Muscle of leg (tissue), 11 donors: ENCODE data around the gene CD200R1. TPM values are rescaled to one million over a fixed set of nuclear protein-coding genes. Genes with fewer than 3 reads are reported as not detected.
A peak's percentile ranks its signal among the peaks of the same experiment; 100 is the strongest.

Experiments
- DNase-seq: peaks from one replicate; pipeline ENCODE4 v3.0.0; 2013
- H3K27ac ChIP-seq: one replicate; pipeline ENCODE4 v1.5.1; 2013; ENCODE audit warnings: mild to moderate bottlenecking, low read length, control low read depth
- H3K27me3 ChIP-seq: one replicate; pipeline ENCODE4 v1.6.1; 2013; ENCODE audit warnings: low read length; ENCODE audit not compliant: control insufficient read depth, insufficient read depth
- H3K36me3 ChIP-seq: one replicate; pipeline ENCODE4 v1.6.1; 2013; ENCODE audit warnings: low read length; ENCODE audit not compliant: control insufficient read depth, insufficient read depth
- H3K4me1 ChIP-seq: one replicate; pipeline ENCODE4 v1.6.1; 2013; ENCODE audit warnings: low read length; ENCODE audit not compliant: control insufficient read depth, insufficient read depth
- H3K4me3 ChIP-seq: one replicate; pipeline ENCODE4 v1.5.1; 2013; ENCODE audit warnings: low read length, control low read depth
- H3K9me3 ChIP-seq: replicated peaks from 2 replicates; pipeline ENCODE4 v1.6.1; 2013; ENCODE audit warnings: low read depth, low read length; ENCODE audit not compliant: control insufficient read depth
- WGBS: methylation state at CpG from one replicate; pipeline ENCODE4 v1.1.5; 2013; ENCODE audit warnings: missing lambda C conversion rate; ENCODE audit not compliant: insufficient coverage; 5-methylcytosine and 5-hydroxymethylcytosine counted together
- polyA plus RNA-seq, 8 donors: library from polyadenylated mRNA; unstranded; fragments of 120-200 nt; gene quantifications; one replicate each; pipeline versions ENCODE4 v1.2.1 to v1.2.3, GENCODE V29; 2013; ENCODE audit warnings: inconsistent platforms in 1 of 8, low replicate concordance in 1 of 8; ENCODE audit not compliant: insufficient read length in 8 of 8, insufficient read depth in 1 of 8
- total RNA-seq: library from RNA; stranded (reverse); fragments of 120-200 nt; gene quantifications from one replicate; pipeline ENCODE4 v1.2.4, GENCODE V29; 2013

The CD200R1 gene
- total and polyA plus RNA-seq, 9 donors, result 0.87 to 2.5 (median 1.8) TPM

DNA sequence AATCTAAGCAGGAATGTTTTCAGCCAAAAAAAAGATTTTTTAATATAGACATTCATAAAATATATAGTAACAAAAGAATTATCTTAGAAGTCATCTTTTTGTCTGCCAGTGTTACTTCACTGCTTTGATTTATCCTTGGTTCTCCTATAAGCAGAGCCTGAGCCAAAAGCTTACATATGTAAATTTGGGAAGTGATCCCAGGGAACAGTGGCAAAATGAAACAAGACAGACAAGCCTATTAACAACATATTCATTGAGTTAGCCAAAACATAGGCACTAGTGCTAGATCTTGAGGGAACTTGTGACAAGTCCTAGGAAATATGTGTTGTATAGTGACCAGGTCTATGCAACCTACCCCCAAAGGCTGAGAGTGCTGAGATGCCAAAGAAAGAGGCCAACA, 27.1 kb upstream of the CD200R1 start:
- Histone ChIP-seq H3K4me1 (no peaks in the 10 kb centered on the region), H3K27me3 (no peaks in the 10 kb centered on the region), H3K4me3 (no peak overlapping the region), H3K9me3 (no peaks in the 10 kb centered on the region), H3K27ac (no peak overlapping the region), H3K36me3 (peaks cover 45% of the 10 kb centered on the region)
- no peak for DNase-seq

DNA sequence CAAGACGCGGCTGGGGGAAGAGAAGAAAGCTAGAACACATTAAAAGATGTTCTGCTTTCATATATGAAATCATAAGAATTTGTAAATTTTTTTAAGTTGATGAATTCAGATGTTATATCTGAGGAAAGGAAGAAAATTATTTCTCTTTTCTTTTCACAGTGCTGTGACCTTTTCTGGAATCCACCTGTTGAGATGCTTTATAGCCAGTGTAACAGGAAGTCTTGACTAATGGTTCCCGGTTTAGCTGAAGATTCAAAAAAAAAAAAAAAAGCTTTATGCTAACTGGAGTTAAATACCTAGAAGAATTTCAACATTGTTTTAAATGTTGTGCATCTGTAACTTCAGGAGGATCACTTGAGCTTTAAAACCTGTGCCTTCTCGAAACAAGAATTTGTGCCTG, 25.8 kb upstream of the CD200R1 start:
- WGBS, result no CpG with 5 or more reads among the region's 4 CpGs
- H3K27me3 ChIP-seq, result no peaks in the 10 kb centered on the region
- no peaks in the 10 kb centered on the region for H3K9me3 ChIP-seq
- DNase-seq, result no peak
- no peak overlapping the region for H3K27ac ChIP-seq
- peaks cover 33% of the 10 kb centered on the region for H3K36me3 ChIP-seq
- no peak overlapping the region for H3K4me3 ChIP-seq
- H3K4me1 ChIP-seq, result no peaks in the 10 kb centered on the region

GRCh38 chr3:112995800-112996199, 20.9 kb upstream of the CD200R1 start:
- peaks cover 15% of the 10 kb centered on the region for H3K36me3 ChIP-seq
- peaks cover 2% of the 10 kb centered on the region for H3K4me1 ChIP-seq
- no peaks in the 10 kb centered on the region for H3K27me3 ChIP-seq
- H3K27ac ChIP-seq, result no peak overlapping the region
- H3K4me3 ChIP-seq, result no peak overlapping the region
- WGBS, result no CpG with 5 or more reads among the region's 4 CpGs
- no peaks in the 10 kb centered on the region for H3K9me3 ChIP-seq
- no peak for DNase-seq

GRCh38 chr3:112990672-112991602, 16.0 kb upstream of the CD200R1 start, which contains the start of gene GTPBP8:
TSS of gene GTPBP8 (plus strand) at chr3:112990984. CDS start at chr3:112991000, 16 bp downstream.
- H3K9me3 ChIP-seq, result no peaks in the 10 kb centered on the region
- peak within 1 kb of the TSS; percentile 95 for H3K27ac ChIP-seq
- 2% methylated on average over 59 of the region's 70 CpGs for WGBS
- no peaks in the 10 kb centered on the region for H3K27me3 ChIP-seq
- peak; percentile 94 for DNase-seq
- H3K4me1 ChIP-seq, result peaks cover 4% of the 10 kb centered on the region
- H3K4me3 ChIP-seq, result peak within 1 kb of the TSS; percentile 65
- H3K36me3 ChIP-seq, result no peaks in the 10 kb centered on the region

DNA sequence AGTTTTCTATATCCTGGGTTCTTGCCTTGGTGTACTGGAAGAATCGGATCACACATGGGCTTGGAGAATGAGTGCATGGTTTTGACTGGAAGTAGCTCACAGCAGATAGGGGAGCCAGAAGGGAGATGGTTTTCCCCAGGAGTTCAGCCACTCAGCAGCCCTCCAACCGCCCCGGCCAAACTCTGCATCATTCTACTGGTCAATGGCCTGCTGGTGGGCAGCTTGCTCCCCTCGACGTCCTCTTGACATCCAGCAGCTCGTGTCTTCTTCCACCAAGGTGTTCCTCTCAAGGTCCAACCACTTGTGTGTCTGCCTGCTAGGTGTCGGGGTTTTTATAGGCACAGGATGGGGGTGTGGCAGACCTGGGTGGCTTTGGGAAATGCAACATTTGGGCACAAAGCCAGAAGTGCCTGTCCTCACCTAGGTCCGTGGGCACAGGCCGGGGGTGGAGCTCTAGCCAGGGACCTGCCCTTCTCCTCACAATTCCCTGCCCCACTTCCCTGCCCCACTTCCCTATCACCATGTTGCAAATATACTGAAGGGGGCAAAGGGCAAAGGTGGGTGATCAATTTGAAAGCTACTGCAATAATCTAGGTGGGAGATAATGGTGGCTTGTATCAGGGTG, 12.9 kb upstream of the CD200R1 start:
- DNase-seq, result no peak
- H3K9me3 ChIP-seq, result no peaks in the 10 kb centered on the region
- H3K4me1 ChIP-seq, result peaks cover 10% of the 10 kb centered on the region
- no peak overlapping the region for H3K27ac ChIP-seq
- no peaks in the 10 kb centered on the region for H3K27me3 ChIP-seq
- no peaks in the 10 kb centered on the region for H3K36me3 ChIP-seq
- H3K4me3 ChIP-seq, result no peak overlapping the region
- 92% methylated on average over 4 of the region's 9 CpGs for WGBS

GRCh38 chr3:112984485-112984884, 9.6 kb upstream of the CD200R1 start:
- Histone ChIP-seq H3K27ac (no peak overlapping the region), H3K9me3 (no peaks in the 10 kb centered on the region), H3K27me3 (no peaks in the 10 kb centered on the region), H3K4me3 (no peak overlapping the region), H3K4me1 (peaks cover 5% of the 10 kb centered on the region), H3K36me3 (no peaks in the 10 kb centered on the region)
- WGBS, result 96% methylated on average over 2 of the region's 2 CpGs
- peak; percentile 58 for DNase-seq

DNA sequence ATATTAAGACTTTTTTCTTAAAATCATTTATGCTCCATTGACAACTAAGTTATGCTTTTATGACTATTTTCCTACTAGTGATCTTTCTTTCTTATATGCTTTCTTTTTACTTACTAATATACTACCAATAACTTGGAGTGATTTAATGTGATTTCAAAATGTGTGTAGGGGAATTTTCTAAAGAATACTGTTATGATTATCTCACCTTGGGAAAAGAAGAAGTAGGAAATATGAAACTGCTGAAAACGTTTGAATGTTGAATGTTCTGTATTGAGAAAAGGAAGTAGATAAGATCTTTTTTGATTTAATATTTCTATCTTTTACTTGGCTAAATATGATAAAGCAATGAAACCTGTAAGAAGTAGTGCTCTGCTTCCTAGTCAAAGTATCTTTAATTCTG, 7.8 kb upstream of the CD200R1 start:
- Histone ChIP-seq H3K27ac (no peak overlapping the region), H3K4me1 (peaks cover 5% of the 10 kb centered on the region), H3K4me3 (no peak overlapping the region), H3K9me3 (no peaks in the 10 kb centered on the region), H3K27me3 (no peaks in the 10 kb centered on the region), H3K36me3 (no peaks in the 10 kb centered on the region)
- DNase-seq, result no peak
- WGBS, result no CpG with 5 or more reads among the region's 1 CpG

DNA sequence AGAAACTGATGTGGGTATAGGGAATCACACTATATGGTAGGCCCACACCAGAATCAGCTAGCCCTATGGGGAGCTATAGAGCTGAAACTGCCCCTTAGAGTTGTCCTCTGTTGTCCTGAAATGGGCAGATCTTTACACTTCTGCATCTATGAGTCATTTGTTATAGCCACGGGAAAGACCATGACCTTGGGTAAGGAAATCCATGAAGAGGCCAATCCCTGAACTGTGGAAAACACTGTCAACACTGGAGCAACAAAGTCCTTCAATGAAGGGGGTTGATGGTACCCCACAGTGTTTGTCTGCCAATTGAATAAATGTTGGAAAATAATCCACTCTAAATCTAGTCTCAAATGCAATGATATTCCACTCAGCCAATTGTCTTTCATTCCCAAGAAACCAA, 5.2 kb upstream of the CD200R1 start:
- Histone ChIP-seq H3K36me3 (no peaks in the 10 kb centered on the region), H3K27me3 (no peaks in the 10 kb centered on the region), H3K27ac (no peak overlapping the region), H3K9me3 (no peaks in the 10 kb centered on the region), H3K4me3 (no peak overlapping the region), H3K4me1 (peaks cover 5% of the 10 kb centered on the region)
- 50% methylated on average over 1 of the region's 1 CpG for WGBS
- DNase-seq, result no peak

GRCh38 chr3:112979244-112979832, 4.4 kb upstream of the CD200R1 start:
- Histone ChIP-seq H3K27me3 (no peaks in the 10 kb centered on the region), H3K36me3 (no peaks in the 10 kb centered on the region), H3K4me1 (no peaks in the 10 kb centered on the region), H3K4me3 (no peak overlapping the region), H3K9me3 (no peaks in the 10 kb centered on the region), H3K27ac (no peak overlapping the region)
- no CpG with 5 or more reads among the region's 1 CpG for WGBS
- peak; percentile 52 for DNase-seq

- Histone ChIP-seq H3K4me3 (no peak overlapping the region), H3K27ac (no peak overlapping the region), H3K36me3 (no peaks in the 10 kb centered on the region), H3K4me1 (no peaks in the 10 kb centered on the region), H3K9me3 (no peaks in the 10 kb centered on the region), H3K27me3 (no peaks in the 10 kb centered on the region)
- no CpG with 5 or more reads among the region's 2 CpGs for WGBS
- DNase-seq, result no peak
Observed at GRCh38 chr3:112976953-112977352, 2.0 kb upstream of the CD200R1 start.
